HepG2 (cell line): ENCODE results near the gene POLR3H. TPM values are rescaled to one million over a fixed set of nuclear protein-coding genes. Genes with fewer than 3 reads are reported as not detected.

ENCODE experiments used
- AGO2 ChIP-seq: fragments of 200-400 bp; formaldehyde crosslinking; optimal IDR thresholded peaks from 2 replicates; pipeline ENCODE3; 2017; ENCODE audit warnings: mild to moderate bottlenecking, low read depth, low read length, moderate library complexity
- JARID2 ChIP-seq: sonication (generic); formaldehyde crosslinking; IDR thresholded peaks from 2 replicates; pipeline ENCODE4 v1.8.1; 2023; ENCODE audit warnings: missing genetic modification reagents, inconsistent platforms; ENCODE audit not compliant: insufficient replicate concordance
- KDM4B ChIP-seq: sonication (generic); formaldehyde crosslinking; IDR thresholded peaks from 2 replicates; pipeline ENCODE4 v1.4.0; 2020; ENCODE audit warnings: missing genetic modification reagents
- KDM5B ChIP-seq: sonication (generic); formaldehyde crosslinking; IDR thresholded peaks from 2 replicates; pipeline ENCODE4 v1.4.0; 2020; ENCODE audit warnings: missing genetic modification reagents, mild to moderate bottlenecking, borderline replicate concordance
- KLF11 ChIP-seq: IDR thresholded peaks from 2 replicates; pipeline ENCODE4 v1.6.1; 2016; ENCODE audit warnings: missing compliant biosample characterization
- KLF9 ChIP-seq: IDR thresholded peaks from 2 replicates; pipeline ENCODE4 v1.6.1; 2016; ENCODE audit warnings: low read depth
- MXD4 ChIP-seq: IDR thresholded peaks from 2 replicates; pipeline ENCODE4 v1.6.1; 2016; ENCODE audit warnings: mild to moderate bottlenecking, missing biosample characterization, missing genetic modification reagents
- PAXIP1 ChIP-seq: sonication (generic); formaldehyde crosslinking; conservative IDR thresholded peaks from 2 replicates; pipeline ENCODE4 v1.4.0; 2020; ENCODE audit warnings: mild to moderate bottlenecking, missing genetic modification reagents, moderate library complexity
- PRMT3 ChIP-seq: sonication (generic); formaldehyde crosslinking; IDR thresholded peaks from 2 replicates; pipeline ENCODE4 v1.8.1; 2022; ENCODE audit warnings: low read depth, mild to moderate bottlenecking, moderate library complexity, missing genetic modification reagents, borderline replicate concordance
- SCMH1 ChIP-seq: sonication (generic); formaldehyde crosslinking; IDR thresholded peaks from 2 replicates; pipeline ENCODE4 v1.9.0; 2021; ENCODE audit warnings: missing genetic modification reagents, mild to moderate bottlenecking, borderline replicate concordance
- SOX5 ChIP-seq: IDR thresholded peaks from 2 replicates; pipeline ENCODE4 v1.6.1; 2016; ENCODE audit warnings: borderline replicate concordance
- TCF7L2 ChIP-seq: IDR thresholded peaks from 2 replicates; pipeline ENCODE4 v1.6.1; 2011; ENCODE audit warnings: mild to moderate bottlenecking, low read depth, low read length, moderate library complexity
- TFDP1 ChIP-seq: IDR thresholded peaks from 2 replicates; pipeline ENCODE4 v1.6.1; 2016; ENCODE audit warnings: missing compliant biosample characterization, missing genetic modification reagents, borderline replicate concordance
- ZBTB39 ChIP-seq: sonication (generic); formaldehyde crosslinking; IDR thresholded peaks from 2 replicates; pipeline ENCODE4 v1.5.0; 2020; ENCODE audit warnings: missing genetic modification reagents
- ZFP36L1 ChIP-seq: sonication (generic); formaldehyde crosslinking; IDR thresholded peaks from 2 replicates; pipeline ENCODE4 v1.8.0; 2022; ENCODE audit warnings: mild to moderate bottlenecking, missing genetic modification reagents, moderate library complexity
- ZFYVE20 ChIP-seq: sonication (generic); formaldehyde crosslinking; IDR thresholded peaks from 2 replicates; pipeline ENCODE4 v1.8.0; 2023; ENCODE audit warnings: low read depth, mild to moderate bottlenecking, moderate library complexity, missing genetic modification reagents, borderline replicate concordance
- ZNF441 ChIP-seq: sonication (generic); formaldehyde crosslinking; IDR thresholded peaks from 2 replicates; pipeline ENCODE4 v1.7.0; 2021; ENCODE audit warnings: missing genetic modification reagents, borderline replicate concordance
- ZNF562 ChIP-seq: sonication (generic); formaldehyde crosslinking; IDR thresholded peaks from 2 replicates; pipeline ENCODE4 v1.8.0; 2022; ENCODE audit warnings: missing genetic modification reagents, borderline replicate concordance
- ZNF567 ChIP-seq: sonication (generic); formaldehyde crosslinking; IDR thresholded peaks from 2 replicates; pipeline ENCODE4 v1.8.1; 2023; ENCODE audit warnings: mild to moderate bottlenecking, missing genetic modification reagents, borderline replicate concordance
- ZNF703 ChIP-seq: sonication (generic); formaldehyde crosslinking; IDR thresholded peaks from 2 replicates; pipeline ENCODE4 v1.5.1; 2020; ENCODE audit warnings: missing genetic modification reagents, mild to moderate bottlenecking, moderate library complexity, borderline replicate concordance
- polyA plus RNA-seq, 8 experiments: library from polyadenylated mRNA; depleted of rRNA in 3 of 8; stranded (reverse) in 7 of 8; unstranded in 1 of 8; fragments of >200 nt; fragmentation: Illumina TruSeq in 4 of 8; extraction: Trizol in 4 of 8; gene quantifications; 2 replicates each; pipeline versions ENCODE4 v1.2.1 to v1.2.3, GENCODE V29; 2011 to 2016; ENCODE audit warnings: low read depth in 4 of 8, missing spikeins in 1 of 8, mixed read lengths in 1 of 8; ENCODE audit not compliant: insufficient read depth in 1 of 8
- total RNA-seq, 5 experiments: library from RNA; depleted of rRNA; stranded (reverse); fragments of >200 nt; fragmentation: Illumina TruSeq; extraction: Trizol; gene quantifications; 2 replicates each; pipeline ENCODE4 v1.2.3, GENCODE V29; 2016; ENCODE audit warnings: low read depth in 1 of 5

Gene POLR3H
- total and polyA plus RNA-seq, 2 of the 13 experiments (the other 11 are each of a cell fraction or from before 2014, with no cell fraction given): 10.3 to 28.6 TPM

- TF ChIP-seq ZNF567 (CRISPR knock-in tag) (no peak; the same call in 1 of the 2 replicates), TFDP1 (CRISPR knock-in tag) (peak; percentile 47; the same call in 1 of the 2 replicates), KLF11 (CRISPR knock-in tag) (no peak), PRMT3 (CRISPR knock-in tag) (no peak), KLF9 (CRISPR knock-in tag) (0 out of 2 replicates have a peak, but pooled peaks have one; percentile 32), ZFP36L1 (CRISPR knock-in tag) (no peak), ZNF703 (CRISPR knock-in tag) (no peak), ZNF441 (CRISPR knock-in tag) (peak; percentile 57; the same call in 1 of the 2 replicates), PAXIP1 (CRISPR knock-in tag) (peak; percentile 25; the same call in 1 of the 2 replicates), KDM5B (CRISPR knock-in tag) (peak; percentile 84), ZNF562 (CRISPR knock-in tag) (no peak), TCF7L2 (no peak), SOX5 (CRISPR knock-in tag) (no peak), ZBTB39 (CRISPR knock-in tag) (no peak), MXD4 (CRISPR knock-in tag) (no peak; the same call in none of the 2 replicates), JARID2 (CRISPR knock-in tag) (no peak), KDM4B (CRISPR knock-in tag) (0 out of 2 replicates have a peak, but pooled peaks have one; percentile 42), AGO2 (peak; percentile 67), SCMH1 (CRISPR knock-in tag) (no peak), ZFYVE20 (CRISPR knock-in tag) (no peak)
Observed at GRCh38 chr22:41543854-41544670, at the start of gene POLR3H (continued).
